CD4-positive, alpha-beta T cell treated with Interleukin-15 for 1 hour (primary cell): ENCODE data around the gene GABPB1.

Experiments used
- DNase-seq: peaks from one replicate; pipeline ENCODE4 v3.0.0-alpha.2; 2020

Gene GABPB1

GRCh38 chr15:50341616-50342136, 13.3 kb downstream of the GABPB1 start:
- DNase-seq = no peak

DNA sequence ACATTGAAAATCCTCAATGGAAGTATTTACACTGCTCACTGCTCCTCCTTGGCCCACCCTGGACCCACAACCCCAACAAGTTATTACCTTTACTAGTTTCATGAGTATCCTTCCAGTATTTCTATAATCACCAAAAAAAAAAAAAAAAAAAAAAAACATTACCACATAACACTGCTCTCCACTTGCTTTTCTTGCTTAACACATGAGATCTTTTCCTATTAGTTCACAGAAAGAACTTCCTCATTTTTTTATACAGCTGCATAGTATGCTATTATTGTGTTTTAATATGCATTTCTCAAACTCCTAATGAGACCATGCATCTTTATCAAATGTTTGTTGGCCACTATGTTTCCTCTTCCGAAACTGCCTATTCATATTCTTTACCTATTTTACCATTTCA, 14.6 kb downstream of the GABPB1 start:
- no peak for DNase-seq

DNA sequence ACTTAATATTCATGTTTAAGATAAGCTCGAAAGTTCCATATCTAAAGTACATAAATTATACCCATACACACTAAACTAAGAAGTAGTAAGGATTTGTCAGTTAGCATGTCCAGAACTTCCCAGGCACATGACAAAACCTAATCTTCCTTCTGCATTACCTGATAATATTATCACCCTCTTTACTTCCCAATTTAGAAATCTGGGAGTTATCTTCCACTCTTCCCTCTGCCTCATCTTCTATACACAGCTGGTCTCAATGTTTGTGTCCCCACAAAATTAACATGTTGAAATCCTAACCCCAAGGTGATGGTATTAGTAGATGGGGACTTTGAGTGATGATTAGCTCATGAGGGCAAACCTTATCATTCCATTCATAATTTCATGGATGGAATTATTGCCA, 15.3 kb downstream of the GABPB1 start:
- DNase-seq = no peak

GRCh38 chr15:50335251-50335650, 19.7 kb downstream of the GABPB1 start:
- no peak for DNase-seq

GRCh38 chr15:50333229-50333628, 21.8 kb downstream of the GABPB1 start:
- no peak for DNase-seq

DNA sequence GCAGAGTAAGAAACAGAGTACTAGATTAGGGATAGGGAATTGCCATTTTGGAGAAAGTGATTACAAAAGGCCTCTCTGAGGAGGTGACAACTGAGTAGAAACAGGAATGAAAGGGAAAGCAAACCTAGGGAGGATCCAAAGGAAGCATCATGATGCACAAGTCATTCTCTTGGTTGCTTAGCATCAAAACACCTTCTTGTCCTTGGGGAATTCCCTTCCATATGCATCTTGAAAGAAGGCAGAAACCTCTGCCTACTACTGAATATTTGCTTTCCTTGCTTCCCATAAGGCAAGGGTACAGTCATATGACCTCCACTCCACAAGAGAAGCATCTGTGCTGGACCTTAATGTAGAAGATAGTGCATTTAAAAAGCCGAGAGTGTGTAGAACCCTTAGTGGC, 24.1 kb downstream of the GABPB1 start:
- DNase-seq = no peak

DNA sequence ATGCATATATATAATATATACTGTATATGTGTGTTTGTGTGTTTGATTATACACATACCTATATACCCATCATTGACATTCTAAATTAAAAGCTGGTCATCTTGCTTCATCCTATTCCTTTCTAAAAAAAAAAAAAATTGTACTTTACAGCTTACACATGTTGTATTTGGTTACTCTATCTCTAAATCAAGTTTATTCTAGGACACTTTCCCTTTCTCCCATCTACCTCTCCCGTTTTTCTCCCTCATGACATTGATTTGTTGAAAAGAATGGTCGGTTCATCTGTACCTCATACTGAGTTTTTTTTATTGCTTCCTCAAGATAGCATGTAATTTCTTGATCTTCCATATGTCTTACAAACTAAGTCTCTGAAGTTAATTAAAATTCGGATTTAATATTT, 26.9 kb downstream of the GABPB1 start:
- no peak for DNase-seq

GRCh38 chr15:50321680-50322210, 33.3 kb downstream of the GABPB1 start:
- no peak for DNase-seq

GRCh38 chr15:50320504-50320903, 34.5 kb downstream of the GABPB1 start:
- no peak for DNase-seq

GRCh38 chr15:50318697-50319096, 36.3 kb downstream of the GABPB1 start:
- DNase-seq = no peak

GRCh38 chr15:50315814-50316630, 39.0 kb downstream of the GABPB1 start:
- no peak for DNase-seq

DNA sequence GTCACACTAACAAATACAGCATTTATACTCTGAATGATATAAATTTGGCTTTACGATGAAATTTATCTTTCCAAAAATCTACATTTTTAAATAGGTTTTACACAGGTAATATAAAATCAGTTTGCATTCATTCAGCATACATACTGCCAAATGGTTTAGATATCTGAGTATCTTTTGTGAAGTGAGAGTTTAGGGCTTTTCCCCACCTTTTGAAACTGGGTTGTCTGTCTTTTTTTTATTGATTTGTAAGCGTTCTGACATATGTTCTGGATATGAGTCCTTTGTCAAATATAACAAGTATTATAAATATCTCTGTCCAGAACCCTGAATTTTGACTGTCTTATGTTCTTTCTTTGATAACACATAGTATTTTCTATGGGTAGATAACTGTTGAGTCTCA, 42.4 kb downstream of the GABPB1 start:
- DNase-seq = no peak

- DNase-seq = no peak
These were observed 47.2 kb downstream of the GABPB1 start for GRCh38 chr15:50307799-50308198.

DNA sequence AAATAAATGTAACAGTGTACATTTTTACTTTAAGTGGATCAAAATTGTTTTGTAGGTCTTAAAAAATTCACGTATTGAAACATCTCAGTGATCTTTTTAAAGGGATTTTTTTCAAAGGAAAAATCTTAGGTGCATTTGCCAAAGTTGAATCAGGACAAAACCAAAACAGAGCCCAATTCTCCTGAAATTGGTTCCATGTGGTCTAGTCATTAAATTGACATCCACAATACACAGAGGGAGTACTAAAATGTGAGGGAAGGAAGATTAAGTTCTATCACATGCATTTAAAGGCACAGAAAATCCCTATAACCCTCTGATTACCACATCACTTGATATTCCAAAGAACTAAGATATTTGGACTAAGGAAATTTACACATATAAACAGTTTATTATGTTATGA, 50.2 kb downstream of the GABPB1 start:
- no peak for DNase-seq

DNA sequence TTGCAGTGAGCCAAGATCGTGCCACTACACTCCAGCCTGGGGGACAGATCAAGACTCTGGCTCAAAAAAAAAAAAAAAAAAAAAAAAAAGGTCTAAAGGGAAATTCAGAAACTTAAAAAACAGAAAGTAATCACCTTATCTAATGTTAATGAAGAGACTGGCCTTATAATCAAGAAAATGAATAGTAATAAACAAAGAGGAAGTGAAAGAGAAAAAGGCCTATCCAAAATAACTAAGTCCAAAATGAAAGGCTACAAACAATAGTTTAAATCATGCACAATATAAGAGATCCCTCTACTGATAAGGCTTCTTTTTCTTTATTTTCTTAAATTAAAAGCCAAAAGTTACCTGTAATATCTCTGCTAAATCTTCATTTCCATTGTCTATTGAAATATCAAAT, 52.4 kb downstream of the GABPB1 start:
- DNase-seq = no peak

- DNase-seq = no peak
These were observed 56.7 kb downstream of the GABPB1 start for GRCh38 chr15:50298340-50298739.

GRCh38 chr15:50295966-50296365, 59.0 kb downstream of the GABPB1 start:
- no peak for DNase-seq

DNA sequence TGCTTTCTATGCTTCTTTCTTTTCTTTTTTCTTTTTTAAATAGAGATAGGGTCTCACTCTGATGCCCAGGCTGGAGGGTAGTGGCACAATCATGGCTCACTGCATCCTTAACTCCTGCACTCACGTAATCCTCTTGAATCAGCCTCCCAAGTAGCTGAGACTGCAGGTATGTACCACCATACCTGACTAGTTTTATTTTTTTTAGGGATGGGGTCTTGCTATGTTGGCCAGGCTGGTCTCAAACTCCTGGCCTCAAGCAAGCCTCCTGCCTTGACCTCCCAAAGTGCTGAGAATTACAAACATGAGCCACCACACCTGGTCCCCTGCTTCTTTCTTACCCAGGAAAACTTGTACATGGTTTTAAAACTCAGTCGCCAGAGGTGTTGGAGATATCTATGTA, 65.2 kb downstream of the GABPB1 start:
- no peak for DNase-seq

DNA sequence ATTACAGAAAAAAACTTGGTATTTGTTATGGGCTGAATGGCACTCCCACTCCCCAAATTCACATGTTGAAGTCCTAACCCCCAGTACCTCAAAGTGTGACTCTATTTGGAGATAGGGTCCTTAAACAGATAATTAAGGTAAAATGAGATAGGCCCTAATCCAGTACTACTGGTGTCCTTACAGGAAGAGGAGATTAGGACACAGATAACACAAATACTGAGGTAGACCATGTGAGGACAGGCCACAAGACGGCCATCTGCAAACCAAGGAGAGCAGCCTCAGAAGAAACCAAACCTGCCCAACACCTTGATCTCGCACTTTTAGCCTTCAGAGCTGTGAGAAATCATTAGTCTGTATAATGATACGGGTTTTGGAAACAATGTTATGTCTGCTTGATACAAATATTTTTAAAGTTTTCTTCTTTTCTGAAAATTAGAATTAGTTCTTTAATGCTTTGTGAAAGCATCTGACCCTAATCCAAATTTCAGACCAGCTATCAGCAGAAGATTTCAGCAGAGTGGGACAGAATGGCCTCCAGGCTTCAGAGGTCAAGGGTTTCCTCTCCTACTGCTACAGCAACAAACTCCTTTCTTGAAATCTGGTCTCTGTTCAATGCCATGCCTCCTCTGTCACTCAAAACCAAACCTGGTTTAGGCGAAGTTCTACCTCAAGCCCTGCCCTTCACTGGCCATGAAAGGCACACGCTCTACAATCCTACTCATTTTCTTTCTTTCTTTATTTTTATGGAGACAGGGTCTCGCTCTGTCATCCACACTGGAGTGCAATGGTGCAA, 67.5 kb downstream of the GABPB1 start:
- no peak for DNase-seq

GRCh38 chr15:50281427-50281826, 73.6 kb downstream of the GABPB1 start:
- DNase-seq = no peak

GRCh38 chr15:50280271-50280670, 74.7 kb downstream of the GABPB1 start:
- no peak for DNase-seq

- DNase-seq = no peak
These were observed 76.5 kb downstream of the GABPB1 start for GRCh38 chr15:50278496-50278895.

DNA sequence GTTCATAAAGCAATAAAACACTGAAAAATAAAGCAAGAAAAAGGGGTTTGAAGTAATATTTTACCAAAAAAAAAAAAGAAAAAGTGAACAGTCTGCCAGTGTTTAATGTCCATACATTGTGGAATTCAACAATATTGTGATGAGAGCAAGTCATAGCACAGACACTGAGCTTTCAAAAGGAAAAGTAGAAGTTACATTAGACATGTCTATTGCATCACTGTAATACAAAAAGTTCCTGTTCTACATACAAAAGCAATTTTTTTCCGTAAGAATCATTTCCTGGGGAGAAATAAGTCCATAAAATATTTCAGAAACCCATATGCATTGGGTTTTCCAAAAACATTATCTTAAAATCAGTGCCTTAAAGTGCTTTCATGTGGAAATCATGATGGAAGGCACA, 77.6 kb downstream of the GABPB1 start:
- no peak for DNase-seq

DNA sequence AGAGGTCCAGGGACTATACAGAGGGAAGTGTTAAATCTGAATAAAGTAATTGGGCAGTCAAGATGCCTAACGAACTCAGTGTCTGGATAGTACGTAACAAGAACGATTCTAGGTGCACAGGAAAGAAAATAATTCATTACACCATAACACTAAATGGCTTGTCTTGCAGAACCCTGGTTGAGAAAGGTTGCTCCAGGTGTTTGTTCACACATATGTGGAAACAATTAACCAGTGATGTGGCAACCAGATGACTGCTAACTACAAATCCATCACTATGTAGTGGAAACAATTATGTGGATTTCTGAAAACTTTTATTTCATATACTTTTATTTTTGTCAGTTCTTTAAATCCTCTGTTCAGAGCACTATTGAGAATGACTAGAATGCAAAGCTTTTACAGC, 79.1 kb downstream of the GABPB1 start:
- no peak for DNase-seq
